C1 segment of cervical spinal cord (tissue), 14 donors: ENCODE data around the gene ATXN7L3B.

ENCODE experiments used
- DNase-seq, 14 donors: peaks; one replicate each; lab custom pipeline; 2025; lab: John Stamatoyannopoulos, UW

Gene ATXN7L3B

DNA sequence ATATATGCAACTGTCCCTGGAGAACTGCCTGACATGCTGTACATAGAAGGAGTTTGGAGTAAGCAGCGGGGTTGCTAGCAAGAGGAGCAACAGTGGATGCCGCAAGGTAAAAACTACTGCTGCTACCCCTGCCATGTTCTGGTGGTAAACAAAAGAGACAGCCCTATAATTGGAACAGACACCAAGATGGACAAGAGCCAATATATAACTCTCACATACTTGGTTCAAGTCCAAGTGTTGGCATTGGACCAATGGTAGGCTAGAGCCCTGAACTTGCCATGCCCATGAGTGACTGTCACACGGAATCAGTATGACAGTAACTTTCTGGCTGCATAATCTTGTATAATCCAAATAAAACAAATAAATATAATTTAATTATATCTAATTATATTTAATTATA, 13.7 kb downstream of the ATXN7L3B start:
- no peak for DNase-seq

DNA sequence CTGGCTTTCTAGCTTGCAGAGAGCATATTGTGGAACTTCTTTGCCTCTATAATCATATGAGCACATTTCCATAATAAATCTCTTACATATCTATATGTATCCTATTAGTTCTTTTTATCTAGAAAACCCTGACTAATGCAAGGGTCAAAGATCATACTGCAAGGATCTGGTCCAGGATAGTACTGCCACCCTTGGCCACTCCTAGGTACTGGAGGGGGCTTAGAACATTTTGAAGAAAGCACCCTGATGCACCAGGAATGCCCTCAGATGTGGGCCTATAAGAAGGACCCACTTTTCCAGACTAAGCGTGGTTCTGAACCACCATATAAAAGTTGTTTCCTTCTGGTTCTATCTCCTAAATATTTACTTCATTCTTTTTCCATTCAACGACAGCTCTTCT, 14.6 kb downstream of the ATXN7L3B start:
- DNase-seq = no peak

DNA sequence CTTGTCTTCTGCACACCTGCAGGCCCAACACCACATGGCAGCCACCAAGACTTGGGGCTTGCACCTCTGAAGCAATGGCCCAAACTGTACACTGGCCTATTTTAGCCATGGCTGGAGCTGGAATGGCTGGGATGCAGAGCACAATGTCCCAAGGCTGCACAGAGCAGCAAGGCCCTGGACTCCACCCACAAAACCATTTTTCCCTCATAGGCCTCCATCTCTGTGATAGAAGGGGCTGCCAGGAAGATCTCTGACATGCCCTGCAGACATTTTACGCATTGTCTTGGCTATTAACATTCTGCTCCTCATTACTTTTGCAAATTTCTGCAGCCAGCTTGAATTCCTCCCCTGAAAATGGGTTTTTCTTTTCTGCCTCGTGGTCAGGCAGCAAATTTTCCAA, 22.1 kb downstream of the ATXN7L3B start:
- DNase-seq = no peak

DNA sequence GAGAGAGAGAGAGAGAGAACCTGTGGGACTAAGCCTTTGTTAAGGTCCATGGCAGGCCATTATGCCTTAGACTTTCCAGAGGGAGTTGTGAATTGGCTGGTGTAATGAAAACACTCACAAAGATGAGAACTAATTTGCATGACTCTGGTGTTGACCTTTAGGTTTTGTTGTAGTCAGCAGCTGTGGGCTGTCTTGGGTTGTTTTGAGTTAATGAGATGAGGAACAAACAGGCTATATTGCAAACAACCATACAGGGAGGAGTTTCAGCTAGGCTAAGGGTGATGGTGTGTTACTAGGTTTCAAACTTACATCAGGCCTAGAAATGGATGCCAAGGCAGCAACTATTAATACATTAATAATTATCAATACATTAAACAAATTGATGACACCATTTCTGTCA, 26.3 kb downstream of the ATXN7L3B start:
- DNase-seq = no peak

GRCh38 chr12:74578486-74578885, 40.9 kb downstream of the ATXN7L3B start:
- no peak for DNase-seq

- DNase-seq = no peak
These were observed 41.8 kb downstream of the ATXN7L3B start for GRCh38 chr12:74579446-74579845.

GRCh38 chr12:74579981-74580380, 42.3 kb downstream of the ATXN7L3B start:
- DNase-seq = no peak

GRCh38 chr12:74581439-74581838, 43.8 kb downstream of the ATXN7L3B start:
- no peak for DNase-seq

DNA sequence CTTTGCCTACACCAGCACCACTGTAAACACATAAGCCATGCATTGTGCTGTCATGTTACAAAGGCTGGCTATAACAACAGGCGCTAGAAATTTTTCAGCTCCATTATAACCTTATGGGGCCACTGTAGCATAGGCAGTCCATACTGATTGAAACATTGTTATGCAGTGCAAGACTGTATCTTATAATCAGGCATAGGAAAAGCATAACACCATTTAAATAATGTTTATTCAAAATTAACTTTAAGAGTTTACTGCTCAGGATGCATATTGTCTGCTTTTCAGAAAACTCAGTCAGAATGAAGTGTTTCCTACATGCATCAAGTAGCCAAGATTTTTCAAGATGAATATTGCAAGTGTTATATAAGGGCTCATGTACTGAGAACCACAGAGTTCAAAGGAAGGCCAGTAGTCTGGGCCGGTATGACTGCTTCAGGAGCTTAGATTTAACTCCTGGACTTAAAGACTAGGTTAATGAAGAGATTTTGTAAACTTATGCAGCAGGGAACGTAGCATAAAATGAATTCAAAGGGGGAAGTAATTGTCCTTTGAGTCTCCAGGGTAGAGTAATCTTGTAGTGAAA, 46.9 kb downstream of the ATXN7L3B start:
- DNase-seq = no peak

- no peak for DNase-seq
These were observed 48.6 kb downstream of the ATXN7L3B start for GRCh38 chr12:74586251-74586650.
